H9 (cell line): Measurements from ENCODE around the gene CDH18. TPM values are rescaled to one million over a fixed set of nuclear protein-coding genes. Genes with fewer than 3 reads are reported as not detected.

ENCODE experiments used
- DNase-seq: peaks from one replicate; pipeline ENCODE4 v3.0.0-alpha.2; 2017
- H2AFZ ChIP-seq: one replicate; pipeline ENCODE4 v1.6.1; 2013; ENCODE audit warnings: mild to moderate bottlenecking, low read length, control low read depth, moderate library complexity
- H2AK5ac ChIP-seq: 2 replicates; pipeline ENCODE4 v1.6.1; 2013; ENCODE audit warnings: low read length, control low read depth, mixed read lengths; ENCODE audit not compliant: insufficient read length
- H2BK120ac ChIP-seq: one replicate; pipeline ENCODE4 v1.6.1; 2013; ENCODE audit warnings: low read depth, mild to moderate bottlenecking, low read length, control low read depth, inconsistent platforms; ENCODE audit not compliant: poor library complexity, severe bottlenecking
- H2BK12ac ChIP-seq: 2 replicates; pipeline ENCODE4 v1.6.1; 2013; ENCODE audit warnings: low read length, control low read depth, mixed read lengths, low read depth; ENCODE audit not compliant: insufficient read length
- H2BK15ac ChIP-seq: 2 replicates; pipeline ENCODE4 v1.6.1; 2013; ENCODE audit warnings: low read depth, low read length, control low read depth
- H2BK20ac ChIP-seq: one replicate; pipeline ENCODE4 v1.6.1; 2013; ENCODE audit warnings: low read depth, mild to moderate bottlenecking, low read length, control low read depth, inconsistent platforms; ENCODE audit not compliant: poor library complexity, severe bottlenecking
- H2BK5ac ChIP-seq: 2 replicates; pipeline ENCODE4 v1.6.1; 2013; ENCODE audit warnings: low read length, control low read depth, mixed read lengths; ENCODE audit not compliant: insufficient read length
- H3K14ac ChIP-seq: 2 replicates; pipeline ENCODE4 v1.6.1; 2013; ENCODE audit warnings: low read length, control low read depth; ENCODE audit not compliant: insufficient read depth
- H3K18ac ChIP-seq: 2 replicates; pipeline ENCODE4 v1.6.1; 2013; ENCODE audit warnings: low read depth, mild to moderate bottlenecking, mixed read lengths, low read length, control low read depth; ENCODE audit not compliant: insufficient read length
- H3K23ac ChIP-seq: 2 replicates; pipeline ENCODE4 v1.6.1; 2013; ENCODE audit warnings: low read length, control low read depth, mixed read lengths, low read depth; ENCODE audit not compliant: insufficient read length
- H3K23me2 ChIP-seq: 2 replicates; pipeline ENCODE4 v1.6.1; 2013; ENCODE audit warnings: low read depth, mild to moderate bottlenecking, mixed read lengths, low read length, control low read depth; ENCODE audit not compliant: insufficient read length, poor library complexity, severe bottlenecking
- H3K27ac ChIP-seq: 2 replicates; pipeline ENCODE4 v1.5.1; 2013; ENCODE audit warnings: low read length, control low read depth, mixed read lengths, low read depth; ENCODE audit not compliant: insufficient read length
- H3K27me3 ChIP-seq: 2 replicates; pipeline ENCODE4 v1.6.1; 2013; ENCODE audit warnings: low read length, control low read depth, inconsistent platforms; ENCODE audit not compliant: insufficient read depth
- H3K4ac ChIP-seq: 2 replicates; pipeline ENCODE4 v1.6.1; 2013; ENCODE audit warnings: low read depth, mild to moderate bottlenecking, control low read depth, inconsistent platforms, low read length, moderate library complexity
- H3K4me1 ChIP-seq: 2 replicates; pipeline ENCODE4 v1.6.1; 2013; ENCODE audit warnings: low read length, control low read depth, inconsistent platforms; ENCODE audit not compliant: insufficient read depth
- H3K4me2 ChIP-seq: 2 replicates; pipeline ENCODE4 v1.6.1; 2013; ENCODE audit warnings: low read length, control low read depth, mixed read lengths; ENCODE audit not compliant: insufficient read length, insufficient read depth
- H3K56ac ChIP-seq: 2 replicates; pipeline ENCODE4 v1.6.1; 2013; ENCODE audit warnings: low read depth, mild to moderate bottlenecking, mixed read lengths, low read length, control low read depth; ENCODE audit not compliant: insufficient read length
- H3K79me1 ChIP-seq: 2 replicates; pipeline ENCODE4 v1.6.1; 2013; ENCODE audit warnings: low read depth, mild to moderate bottlenecking, moderate library complexity, low read length, control low read depth, inconsistent platforms; ENCODE audit not compliant: insufficient read depth, poor library complexity, severe bottlenecking
- H3K79me2 ChIP-seq: 2 replicates; pipeline ENCODE4 v1.6.1; 2013; ENCODE audit warnings: low read length, control low read depth, inconsistent platforms; ENCODE audit not compliant: insufficient read depth
- H3K9ac ChIP-seq: 2 replicates; pipeline ENCODE4 v1.6.1; 2013; ENCODE audit warnings: low read length, control low read depth, mixed read lengths; ENCODE audit not compliant: insufficient read length; ENCODE audit errors: extremely low read depth
- H3K9me3 ChIP-seq: one replicate; pipeline ENCODE4 v1.6.1; 2013; ENCODE audit warnings: low read depth, low read length, inconsistent platforms; ENCODE audit not compliant: control insufficient read depth
- H3T11ph ChIP-seq: one replicate; pipeline ENCODE4 v1.6.1; 2013; ENCODE audit warnings: mild to moderate bottlenecking, low read length, control low read depth, inconsistent platforms
- H4K20me1 ChIP-seq: one replicate; pipeline ENCODE4 v1.6.1; 2013; ENCODE audit not compliant: control insufficient read depth, insufficient read length, insufficient read depth
- H4K5ac ChIP-seq: 2 replicates; pipeline ENCODE4 v1.6.1; 2013; ENCODE audit warnings: low read depth, mild to moderate bottlenecking, mixed read lengths, low read length, control low read depth; ENCODE audit not compliant: insufficient read length
- H4K8ac ChIP-seq: replicated peaks from 2 replicates; pipeline ENCODE4 v1.6.1; 2013; ENCODE audit warnings: low read length, control low read depth, mixed read lengths, low read depth; ENCODE audit not compliant: insufficient read length
- H4K91ac ChIP-seq: 2 replicates; pipeline ENCODE4 v1.6.1; 2013; ENCODE audit warnings: low read depth, mild to moderate bottlenecking, moderate library complexity, mixed read lengths, low read length, control low read depth; ENCODE audit not compliant: insufficient read length
- H3K27ac Mint-ChIP-seq, 3 experiments: 2 replicates in 2 of 3; 3 replicates in 1 of 3; pipeline ENCODE4 v1.8.0; 2020 to 2021; ENCODE audit warnings: mixed read lengths in 3 of 3, mild to moderate bottlenecking in 1 of 3, moderate library complexity in 1 of 3
- H3K27me3 Mint-ChIP-seq: 2 replicates; pipeline ENCODE4 v1.8.0; 2021; ENCODE audit warnings: low read depth, mild to moderate bottlenecking, moderate library complexity, mixed read lengths
- H3K36me3 Mint-ChIP-seq, 3 experiments: 2 replicates in 2 of 3; 3 replicates in 1 of 3; pipeline ENCODE4 v1.8.0; 2020 to 2021; ENCODE audit warnings: low read depth in 3 of 3, mixed read lengths in 3 of 3; ENCODE audit not compliant: insufficient read depth in 1 of 3
- H3K4me1 Mint-ChIP-seq, 2 experiments: 2 replicates each; pipeline ENCODE4 v1.8.0; 2020; ENCODE audit warnings: mixed read lengths in 2 of 2
- H3K4me3 Mint-ChIP-seq, 2 experiments: 2 replicates in 1 of 2; 3 replicates in 1 of 2; pipeline ENCODE4 v1.8.0; 2020 to 2021; ENCODE audit warnings: mild to moderate bottlenecking in 2 of 2, mixed read lengths in 2 of 2, moderate library complexity in 1 of 2
- H3K9me3 Mint-ChIP-seq, 2 experiments: 2 replicates in 1 of 2; 3 replicates in 1 of 2; pipeline ENCODE4 v1.8.0; 2020; ENCODE audit warnings: mild to moderate bottlenecking in 2 of 2, mixed read lengths in 2 of 2, moderate library complexity in 1 of 2
- WGBS: extraction: QIAGEN DNeasy Blood & Tissue Kit; methylation state at CpG from one replicate; pipeline ENCODE4 v1.1.7; 2013; ENCODE audit warnings: missing lambda C conversion rate, low lambda C conversion rate, mixed read lengths; ENCODE audit not compliant: insufficient read length; ENCODE audit errors: extremely low coverage; 5-methylcytosine and 5-hydroxymethylcytosine counted together
- total RNA-seq: library from RNA; stranded (reverse); gene quantifications from 2 replicates; pipeline ENCODE4 v1.2.1, GENCODE V29; 2021
- TF ChIP-seq, protein P1 (sequence below): fragments of 200-600 bp; sonication (generic); conservative IDR thresholded peaks from 3 replicates; pipeline ENCODE4 v1.8.0; 2021; ENCODE audit warnings: antibody characterized with exemption, mild to moderate bottlenecking

CDH18 gene
- total RNA-seq, 1 experiment from 2014 or later = not detected

DNA sequence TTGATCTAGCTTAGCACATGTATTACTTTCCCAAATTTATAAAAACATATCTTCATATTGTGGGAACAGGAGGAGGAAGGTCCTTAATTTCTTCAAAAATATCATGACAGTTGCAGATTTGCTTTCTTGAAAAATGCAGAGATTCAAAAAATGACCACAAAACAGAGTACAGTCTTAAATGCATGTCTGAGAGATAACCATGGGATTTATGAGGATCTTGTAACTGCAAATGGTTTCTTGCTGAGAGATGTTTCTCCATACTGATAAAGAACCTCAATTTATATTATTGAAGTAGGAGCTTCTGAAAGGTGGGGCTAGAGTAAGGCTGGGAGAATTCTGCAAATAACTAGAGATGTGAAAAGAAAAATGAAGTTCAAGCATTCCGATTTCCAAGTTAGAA is 83.2 kb downstream of the CDH18 start:
- Histone ChIP-seq H2BK120ac (no peak overlapping the region), H3K27ac (no peak overlapping the region), H4K5ac (no peak overlapping the region), H3K18ac (no peak overlapping the region), H2BK20ac (no peak overlapping the region), H3K27me3 (no peaks in the 10 kb centered on the region), H3K14ac (no peak overlapping the region), H3K4me1 (no peaks in the 10 kb centered on the region; the same call in 1 of the 2 replicates), H2AFZ (no peak overlapping the region), H3K23ac (no peak overlapping the region), H4K91ac (no peak overlapping the region), H3K9ac (no peak overlapping the region), H4K20me1 (no peaks in the 10 kb centered on the region), H3K9me3 (no peaks in the 10 kb centered on the region), H3K4ac (no peak overlapping the region), H3K79me2 (no peaks in the 10 kb centered on the region), H3T11ph (no peak overlapping the region), H4K8ac (no peak overlapping the region), H3K4me2 (no peak overlapping the region), H3K23me2 (no peaks in the 10 kb centered on the region), H2BK5ac (no peak overlapping the region), H2BK15ac (no peak overlapping the region), H3K56ac (no peak overlapping the region), H2AK5ac (no peak overlapping the region), H2BK12ac (no peak overlapping the region), H3K79me1 (no peaks in the 10 kb centered on the region)
- no peak for DNase-seq
- TF ChIP-seq, protein P1, sequence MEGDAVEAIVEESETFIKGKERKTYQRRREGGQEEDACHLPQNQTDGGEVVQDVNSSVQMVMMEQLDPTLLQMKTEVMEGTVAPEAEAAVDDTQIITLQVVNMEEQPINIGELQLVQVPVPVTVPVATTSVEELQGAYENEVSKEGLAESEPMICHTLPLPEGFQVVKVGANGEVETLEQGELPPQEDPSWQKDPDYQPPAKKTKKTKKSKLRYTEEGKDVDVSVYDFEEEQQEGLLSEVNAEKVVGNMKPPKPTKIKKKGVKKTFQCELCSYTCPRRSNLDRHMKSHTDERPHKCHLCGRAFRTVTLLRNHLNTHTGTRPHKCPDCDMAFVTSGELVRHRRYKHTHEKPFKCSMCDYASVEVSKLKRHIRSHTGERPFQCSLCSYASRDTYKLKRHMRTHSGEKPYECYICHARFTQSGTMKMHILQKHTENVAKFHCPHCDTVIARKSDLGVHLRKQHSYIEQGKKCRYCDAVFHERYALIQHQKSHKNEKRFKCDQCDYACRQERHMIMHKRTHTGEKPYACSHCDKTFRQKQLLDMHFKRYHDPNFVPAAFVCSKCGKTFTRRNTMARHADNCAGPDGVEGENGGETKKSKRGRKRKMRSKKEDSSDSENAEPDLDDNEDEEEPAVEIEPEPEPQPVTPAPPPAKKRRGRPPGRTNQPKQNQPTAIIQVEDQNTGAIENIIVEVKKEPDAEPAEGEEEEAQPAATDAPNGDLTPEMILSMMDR = no peak
- no peak overlapping the region for H3K4me3 Mint-ChIP-seq
- H3K36me3 Mint-ChIP-seq = no peaks in the 10 kb centered on the region
- no CpG with 5 or more reads among the region's 1 CpG for WGBS
- H3K4me1 Mint-ChIP-seq = peaks cover 5 to 9% of the 10 kb centered on the region in 2 experiments
- H3K9me3 Mint-ChIP-seq = no peaks in the 10 kb centered on the region
- H3K27ac Mint-ChIP-seq = no peak overlapping the region
- no peaks in the 10 kb centered on the region for H3K27me3 Mint-ChIP-seq
